Measurements from ENCODE around the gene SDR39U1. TPM values are rescaled to one million over a fixed set of nuclear protein-coding genes. Genes with fewer than 3 reads are reported as not detected.

Gene SDR39U1
- polyA plus RNA-seq, 1 donor from 2014 or later = 142 TPM

DNA sequence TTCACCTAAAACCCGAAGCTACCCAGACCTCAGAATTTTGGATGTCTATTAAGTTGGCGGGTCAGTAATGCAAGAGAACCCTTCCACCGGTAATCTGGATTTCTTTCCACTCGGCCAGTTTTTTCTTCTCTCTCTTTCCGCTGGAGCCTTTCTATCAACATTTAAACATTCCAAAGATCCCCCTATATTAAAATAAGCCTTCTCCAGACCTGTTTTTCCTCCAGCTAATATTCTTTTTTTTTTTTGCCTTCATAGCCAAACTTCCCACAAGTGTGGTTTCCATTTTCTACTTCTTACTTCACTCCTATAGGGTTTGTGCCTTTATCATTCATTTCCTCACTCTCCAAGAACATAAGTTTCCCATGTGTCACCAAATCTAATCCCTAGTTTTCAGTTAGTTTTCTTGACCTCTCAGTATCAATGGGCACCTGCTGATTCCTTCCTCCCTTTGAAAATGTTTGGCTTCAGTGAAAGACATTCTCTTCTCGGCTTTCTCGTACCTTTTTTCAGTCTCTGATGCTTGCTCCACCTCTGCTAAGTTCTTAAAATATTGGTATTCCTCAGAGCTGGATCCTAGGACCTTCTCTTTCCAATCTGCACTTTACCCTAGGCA, 583 bp upstream of the SDR39U1 start:
- peaks cover 6% of the 10 kb centered on the region for H3K79me2 ChIP-seq (replicated peaks; ENCODE audit: insufficient read depth, low read length)
- H2AFZ ChIP-seq (ENCODE audit: low read depth, low read length) = peak overlapping the region; percentile 86
- peak overlapping the region; percentile 96 for H3K27ac ChIP-seq (ENCODE audit: low read length)
- H3K27me3 ChIP-seq (ENCODE audit: insufficient read depth, low read depth, low read length) = no peaks in the 10 kb centered on the region
- peak overlapping the region; percentile 62 for H3K4me2 ChIP-seq (ENCODE audit: low read length)
- peaks cover 5% of the 10 kb centered on the region for H3K36me3 ChIP-seq (ENCODE audit: insufficient read depth, low read length)
- no peak for TF ChIP-seq EP300 (conservative IDR thresholded peaks at IDR 0.05; ENCODE audit: poor library complexity, severe bottlenecking)
- no peaks in the 10 kb centered on the region for H3K9me2 ChIP-seq (ENCODE audit: insufficient read depth, low read length)
- H3F3A ChIP-seq (ENCODE audit: insufficient read depth, low read length, poor library complexity, severe bottlenecking) = no peaks in the 10 kb centered on the region
- H4K20me1 ChIP-seq (ENCODE audit: insufficient read depth) = no peaks in the 10 kb centered on the region
- no peaks in the 10 kb centered on the region for H3K9me3 ChIP-seq (ENCODE audit: low read length)
- peak overlapping the region; percentile 70 for H3K4me3 ChIP-seq (ENCODE audit: low read length)
- H3K9ac ChIP-seq (ENCODE audit: low read length) = peak overlapping the region; percentile 93

DNA sequence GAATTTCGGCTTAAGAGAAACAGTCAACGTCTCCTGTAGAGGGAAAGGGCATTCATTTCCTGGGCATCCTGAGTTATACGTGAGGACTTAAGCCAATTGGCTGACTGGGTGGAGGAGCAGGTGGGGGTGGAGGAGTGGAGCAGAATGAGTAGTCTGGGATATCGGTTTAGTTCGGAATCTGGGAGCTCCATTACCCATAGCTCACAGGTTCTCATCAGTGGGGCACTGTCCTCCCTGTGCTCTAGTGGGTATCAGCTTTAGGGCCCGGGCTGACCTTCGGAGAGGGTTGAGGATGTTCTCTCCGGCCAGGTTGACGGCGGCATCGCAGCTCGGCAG, 704 bp downstream of the SDR39U1 start:
- no peaks in the 10 kb centered on the region for H3K9me2 ChIP-seq (ENCODE audit: insufficient read depth, low read length)
- H3K4me2 ChIP-seq (ENCODE audit: low read length) = peak overlapping the region; percentile 65
- no peaks in the 10 kb centered on the region for H4K20me1 ChIP-seq (ENCODE audit: insufficient read depth)
- H3K27me3 ChIP-seq (ENCODE audit: insufficient read depth, low read depth, low read length) = no peaks in the 10 kb centered on the region
- H3F3A ChIP-seq (ENCODE audit: insufficient read depth, low read length, poor library complexity, severe bottlenecking) = no peaks in the 10 kb centered on the region
- peak overlapping the region; percentile 96 for H3K27ac ChIP-seq (ENCODE audit: low read length)
- no peaks in the 10 kb centered on the region for H3K9me3 ChIP-seq (ENCODE audit: low read length)
- H2AFZ ChIP-seq (ENCODE audit: low read depth, low read length) = peak overlapping the region; percentile 87
- H3K36me3 ChIP-seq (ENCODE audit: insufficient read depth, low read length) = peaks cover 5% of the 10 kb centered on the region
- TF ChIP-seq EP300 (conservative IDR thresholded peaks at IDR 0.05; ENCODE audit: poor library complexity, severe bottlenecking) = no peak
- TF ChIP-seq SMC3 (conservative IDR thresholded peaks at IDR 0.05; ENCODE audit: poor library complexity) = no peak
- TF ChIP-seq, protein P1, sequence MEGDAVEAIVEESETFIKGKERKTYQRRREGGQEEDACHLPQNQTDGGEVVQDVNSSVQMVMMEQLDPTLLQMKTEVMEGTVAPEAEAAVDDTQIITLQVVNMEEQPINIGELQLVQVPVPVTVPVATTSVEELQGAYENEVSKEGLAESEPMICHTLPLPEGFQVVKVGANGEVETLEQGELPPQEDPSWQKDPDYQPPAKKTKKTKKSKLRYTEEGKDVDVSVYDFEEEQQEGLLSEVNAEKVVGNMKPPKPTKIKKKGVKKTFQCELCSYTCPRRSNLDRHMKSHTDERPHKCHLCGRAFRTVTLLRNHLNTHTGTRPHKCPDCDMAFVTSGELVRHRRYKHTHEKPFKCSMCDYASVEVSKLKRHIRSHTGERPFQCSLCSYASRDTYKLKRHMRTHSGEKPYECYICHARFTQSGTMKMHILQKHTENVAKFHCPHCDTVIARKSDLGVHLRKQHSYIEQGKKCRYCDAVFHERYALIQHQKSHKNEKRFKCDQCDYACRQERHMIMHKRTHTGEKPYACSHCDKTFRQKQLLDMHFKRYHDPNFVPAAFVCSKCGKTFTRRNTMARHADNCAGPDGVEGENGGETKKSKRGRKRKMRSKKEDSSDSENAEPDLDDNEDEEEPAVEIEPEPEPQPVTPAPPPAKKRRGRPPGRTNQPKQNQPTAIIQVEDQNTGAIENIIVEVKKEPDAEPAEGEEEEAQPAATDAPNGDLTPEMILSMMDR (IDR thresholded peaks at IDR 0.05; ENCODE audit: poor library complexity, severe bottlenecking) = no peak
- no peak for TF ChIP-seq EZH2 (IDR thresholded peaks at IDR 0.05; ENCODE audit: borderline replicate concordance, insufficient read depth, low read length, poor library complexity, severe bottlenecking)
- TF ChIP-seq POLR2AphosphoS5 (IDR thresholded peaks at IDR 0.05) = no peak
- TF ChIP-seq, protein P2, sequence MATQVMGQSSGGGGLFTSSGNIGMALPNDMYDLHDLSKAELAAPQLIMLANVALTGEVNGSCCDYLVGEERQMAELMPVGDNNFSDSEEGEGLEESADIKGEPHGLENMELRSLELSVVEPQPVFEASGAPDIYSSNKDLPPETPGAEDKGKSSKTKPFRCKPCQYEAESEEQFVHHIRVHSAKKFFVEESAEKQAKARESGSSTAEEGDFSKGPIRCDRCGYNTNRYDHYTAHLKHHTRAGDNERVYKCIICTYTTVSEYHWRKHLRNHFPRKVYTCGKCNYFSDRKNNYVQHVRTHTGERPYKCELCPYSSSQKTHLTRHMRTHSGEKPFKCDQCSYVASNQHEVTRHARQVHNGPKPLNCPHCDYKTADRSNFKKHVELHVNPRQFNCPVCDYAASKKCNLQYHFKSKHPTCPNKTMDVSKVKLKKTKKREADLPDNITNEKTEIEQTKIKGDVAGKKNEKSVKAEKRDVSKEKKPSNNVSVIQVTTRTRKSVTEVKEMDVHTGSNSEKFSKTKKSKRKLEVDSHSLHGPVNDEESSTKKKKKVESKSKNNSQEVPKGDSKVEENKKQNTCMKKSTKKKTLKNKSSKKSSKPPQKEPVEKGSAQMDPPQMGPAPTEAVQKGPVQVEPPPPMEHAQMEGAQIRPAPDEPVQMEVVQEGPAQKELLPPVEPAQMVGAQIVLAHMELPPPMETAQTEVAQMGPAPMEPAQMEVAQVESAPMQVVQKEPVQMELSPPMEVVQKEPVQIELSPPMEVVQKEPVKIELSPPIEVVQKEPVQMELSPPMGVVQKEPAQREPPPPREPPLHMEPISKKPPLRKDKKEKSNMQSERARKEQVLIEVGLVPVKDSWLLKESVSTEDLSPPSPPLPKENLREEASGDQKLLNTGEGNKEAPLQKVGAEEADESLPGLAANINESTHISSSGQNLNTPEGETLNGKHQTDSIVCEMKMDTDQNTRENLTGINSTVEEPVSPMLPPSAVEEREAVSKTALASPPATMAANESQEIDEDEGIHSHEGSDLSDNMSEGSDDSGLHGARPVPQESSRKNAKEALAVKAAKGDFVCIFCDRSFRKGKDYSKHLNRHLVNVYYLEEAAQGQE (IDR thresholded peaks at IDR 0.05; ENCODE audit: borderline replicate concordance) = no peak
- TF ChIP-seq MXI1 (conservative IDR thresholded peaks at IDR 0.05; ENCODE audit: poor library complexity, severe bottlenecking) = no peak
- TF ChIP-seq TAF1 (IDR thresholded peaks at IDR 0.05; ENCODE audit: low read depth) = no peak
- TF ChIP-seq RAD21 (conservative IDR thresholded peaks at IDR 0.05) = no peak
- H3K9ac ChIP-seq (ENCODE audit: low read length) = peak overlapping the region; percentile 93
- peak overlapping the region; percentile 70 for H3K4me3 ChIP-seq (ENCODE audit: low read length)
- peaks cover 6% of the 10 kb centered on the region for H3K79me2 ChIP-seq (replicated peaks; ENCODE audit: insufficient read depth, low read length)

Measured in neural cell (in vitro differentiated cells).